Renal pelvis (tissue), 4 donors: ENCODE measurements around the gene GALNT14. TPM values are rescaled to one million over a fixed set of nuclear protein-coding genes. Genes with fewer than 3 reads are reported as not detected.

Experiments used
- DNase-seq: peaks from one replicate; pipeline ENCODE4 v3.0.0-alpha.2; 2013
- polyA plus RNA-seq, 3 donors: library from polyadenylated mRNA; unstranded; fragments of 120-200 nt; gene quantifications; one replicate each; pipeline ENCODE4 v1.2.1, GENCODE V29; 2013; ENCODE audit not compliant: insufficient read length in 3 of 3

GALNT14 gene
- polyA plus RNA-seq, 3 donors = 35.5 to 58.6 (median 41.7) TPM

- no peak for DNase-seq
Measured at GRCh38 chr2:30900381-30900780, 237.9 kb downstream of the GALNT14 start.

GRCh38 chr2:30899516-30900054, 238.7 kb downstream of the GALNT14 start:
- no peak for DNase-seq

GRCh38 chr2:30897539-30897938, 240.7 kb downstream of the GALNT14 start:
- no peak for DNase-seq

GRCh38 chr2:30894498-30895119, 243.6 kb downstream of the GALNT14 start:
- no peak for DNase-seq

GRCh38 chr2:30888852-30889409, 249.3 kb downstream of the GALNT14 start:
- DNase-seq = no peak

- no peak for DNase-seq
Measured at GRCh38 chr2:30886080-30886479, 252.2 kb downstream of the GALNT14 start.

- no peak for DNase-seq
Measured at GRCh38 chr2:30883822-30884221, 254.4 kb downstream of the GALNT14 start.

GRCh38 chr2:30883184-30883583, 255.1 kb downstream of the GALNT14 start:
- DNase-seq = no peak

DNA sequence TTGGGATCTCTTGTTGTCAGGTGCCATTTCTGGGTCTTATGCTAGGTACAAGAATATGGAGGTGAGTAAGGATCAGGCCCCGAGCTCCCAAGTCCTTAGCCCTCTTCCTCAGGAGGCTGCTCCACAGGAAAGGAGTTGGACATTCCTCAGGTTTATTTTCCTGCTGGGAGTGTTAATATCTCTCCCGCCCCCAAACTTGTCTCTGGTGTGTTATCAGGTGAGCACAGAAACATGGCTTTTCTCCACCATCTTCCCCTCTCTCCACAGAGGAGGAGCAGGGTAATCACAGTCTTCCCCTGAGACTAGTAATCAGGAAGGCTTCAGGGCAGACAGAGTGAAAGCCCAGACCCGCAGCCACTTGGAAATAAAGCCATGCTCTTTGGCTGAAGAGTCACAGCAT, 257.7 kb downstream of the GALNT14 start:
- no peak for DNase-seq

DNA sequence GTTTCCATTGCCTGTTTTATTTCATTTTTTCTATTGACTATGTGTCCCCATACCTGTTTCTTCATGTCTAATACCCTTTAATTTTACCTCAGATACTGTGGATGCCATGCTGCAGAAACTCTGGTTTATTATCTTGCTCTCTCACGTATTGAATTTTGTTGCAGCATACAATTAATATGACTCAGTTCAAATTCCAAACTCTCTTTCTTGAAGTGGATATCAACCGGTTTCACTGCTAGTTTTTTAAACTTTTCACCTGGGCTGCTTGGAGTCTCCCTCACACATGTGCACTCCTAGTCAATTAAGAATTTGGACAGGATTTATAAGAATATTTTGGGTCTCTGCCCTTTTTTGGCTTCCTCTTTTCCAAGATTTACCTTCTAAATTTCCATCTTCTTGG, 260.4 kb downstream of the GALNT14 start:
- no peak for DNase-seq

GRCh38 chr2:30872797-30873196, 265.4 kb downstream of the GALNT14 start:
- DNase-seq = no peak

GRCh38 chr2:30871980-30872789, 266.1 kb downstream of the GALNT14 start:
- peak; percentile 34 for DNase-seq

GRCh38 chr2:30871440-30871839, 266.8 kb downstream of the GALNT14 start:
- DNase-seq = no peak

DNA sequence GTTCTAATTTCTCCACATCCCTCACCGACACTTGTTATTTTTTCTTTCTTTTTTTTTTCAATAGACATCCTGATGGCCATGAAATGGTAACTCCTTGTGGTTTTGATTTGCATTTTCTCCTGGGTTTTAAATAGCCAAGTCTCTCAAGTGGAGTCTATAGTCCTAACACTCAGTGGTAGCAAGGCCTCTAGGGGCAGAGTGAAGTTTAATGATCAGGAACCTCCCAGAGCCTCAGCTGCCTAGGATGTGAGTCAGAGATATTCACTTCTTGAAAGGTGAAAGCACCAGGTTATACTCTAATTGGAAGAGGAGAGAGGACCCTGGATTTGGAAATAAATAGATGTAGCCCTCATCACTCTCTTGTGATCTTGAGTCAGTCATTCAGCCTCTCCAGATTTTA, 268.3 kb downstream of the GALNT14 start:
- no peak for DNase-seq

DNA sequence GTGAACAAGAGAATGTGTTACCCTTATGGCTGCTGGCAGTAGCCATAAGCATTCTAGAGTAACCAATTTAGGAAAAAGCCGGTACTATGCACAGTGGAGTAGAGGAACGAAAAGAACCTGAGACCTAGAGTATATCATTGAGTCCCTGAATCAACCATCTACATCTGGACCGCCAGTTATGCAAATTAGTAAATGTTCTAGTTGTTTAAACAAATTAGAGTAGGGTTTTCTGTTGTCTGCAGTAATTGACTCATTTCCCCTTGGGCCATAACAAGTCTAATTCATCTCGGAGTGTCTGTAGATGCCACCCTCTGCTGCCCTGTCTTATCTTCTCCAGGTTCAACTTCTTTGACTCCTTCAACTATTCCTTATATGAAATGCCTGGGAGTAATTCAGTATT, 270.9 kb downstream of the GALNT14 start:
- DNase-seq = no peak

- DNase-seq = no peak
Measured at GRCh38 chr2:30866974-30867373, 271.3 kb downstream of the GALNT14 start.

DNA sequence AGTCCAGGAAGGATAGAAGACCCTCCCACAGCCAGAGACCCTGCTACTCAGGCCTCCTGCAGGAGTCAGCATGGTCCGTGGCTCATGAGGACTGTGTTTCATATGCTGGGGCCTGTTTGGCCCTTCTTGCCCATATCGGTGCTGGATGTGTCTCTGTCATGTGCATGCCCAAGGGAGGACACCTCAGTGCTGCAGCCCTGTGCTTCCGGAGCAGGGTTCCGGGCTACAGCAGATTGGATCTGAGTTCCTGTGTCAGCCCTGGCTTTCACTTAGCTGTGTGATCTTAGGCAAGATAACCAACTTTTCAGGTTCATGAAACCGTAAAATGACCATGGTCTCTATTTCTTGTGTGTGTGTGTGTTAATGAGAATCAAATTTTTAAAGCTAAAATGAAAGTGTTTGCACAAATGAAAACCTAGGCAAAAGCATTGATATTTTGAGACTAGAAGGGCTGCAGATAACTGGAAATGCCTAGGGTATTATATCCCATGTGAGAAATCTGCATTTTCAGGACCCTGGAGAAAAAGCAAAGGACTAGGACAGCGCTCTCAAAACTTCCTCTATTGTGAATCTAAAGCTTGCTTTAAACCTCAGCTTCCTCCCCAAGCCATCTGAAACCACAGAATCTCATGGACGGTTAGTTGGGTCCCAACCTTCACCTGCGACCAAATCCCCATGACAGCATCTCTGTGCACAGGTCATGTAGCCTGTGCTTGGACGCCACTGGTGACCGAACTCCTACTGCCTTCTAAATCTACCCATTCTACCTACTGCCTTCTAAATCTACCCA, 272.2 kb downstream of the GALNT14 start:
- no peak for DNase-seq

GRCh38 chr2:30865243-30865642, 273.0 kb downstream of the GALNT14 start:
- DNase-seq = no peak

- DNase-seq = peak; percentile 65
Measured at GRCh38 chr2:30862054-30862651, 276.1 kb downstream of the GALNT14 start.

- DNase-seq = no peak
Measured at GRCh38 chr2:30860726-30861125, 277.5 kb downstream of the GALNT14 start.
